ENCODE data around the gene MUC4. TPM values are rescaled to one million over a fixed set of nuclear protein-coding genes. Genes with fewer than 3 reads are reported as not detected.
"Not testable (repeated sequence)": the region's sequence is repeated elsewhere in the genome, so short reads cannot be mapped to it uniquely, and the experiment has no call there.

The MUC4 gene
- polyA plus RNA-seq, 3 donors, result 0.65 to 1.2 (median 0.83) TPM

DNA sequence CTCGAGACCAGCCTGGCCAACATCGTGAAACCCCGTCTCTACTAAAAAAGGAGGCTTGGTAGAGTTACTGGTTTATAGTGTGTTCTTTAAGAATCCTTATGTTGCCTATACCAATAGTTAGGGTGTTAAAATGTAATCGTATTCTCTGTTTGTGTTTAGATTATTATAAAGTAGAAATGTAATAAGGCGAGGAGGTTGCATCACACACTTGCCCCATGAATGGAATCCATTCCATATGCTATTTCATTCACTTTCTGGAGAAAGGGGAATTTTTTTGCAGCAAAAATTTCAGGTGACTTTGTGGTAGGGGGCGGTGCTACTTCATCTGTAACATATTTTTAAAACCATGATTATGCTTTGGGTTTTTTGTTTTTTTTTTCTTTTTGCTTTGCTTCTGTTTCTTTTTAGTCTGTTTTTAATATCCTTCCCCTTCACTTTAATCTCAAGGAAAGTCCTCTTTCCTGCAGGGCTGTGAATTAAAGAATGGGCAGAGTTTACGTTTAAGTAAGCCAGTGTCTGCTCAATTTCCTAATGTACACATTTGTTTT lies 33.0 kb upstream of the MUC4 start:
- no peak for DNase-seq (ENCODE audit: extremely low read depth in 1 of 11, low read depth in 9 of 11, low spot score in 4 of 11)

GRCh38 chr3:195839260-195840010 lies 27.7 kb upstream of the MUC4 start:
- no peak for DNase-seq (ENCODE audit: extremely low read depth in 1 of 11, low read depth in 9 of 11, low spot score in 4 of 11)

GRCh38 chr3:195838714-195839113 lies 27.0 kb upstream of the MUC4 start:
- no peak for DNase-seq (ENCODE audit: extremely low read depth in 1 of 11, low read depth in 9 of 11, low spot score in 4 of 11)

- no peak for DNase-seq (ENCODE audit: extremely low read depth in 1 of 11, low read depth in 9 of 11, low spot score in 4 of 11)
Observed at GRCh38 chr3:195836476-195837135, 24.9 kb upstream of the MUC4 start.

- no peak for DNase-seq (ENCODE audit: extremely low read depth in 1 of 11, low read depth in 9 of 11, low spot score in 4 of 11)
Observed at GRCh38 chr3:195835791-195836190, 24.1 kb upstream of the MUC4 start.

DNA sequence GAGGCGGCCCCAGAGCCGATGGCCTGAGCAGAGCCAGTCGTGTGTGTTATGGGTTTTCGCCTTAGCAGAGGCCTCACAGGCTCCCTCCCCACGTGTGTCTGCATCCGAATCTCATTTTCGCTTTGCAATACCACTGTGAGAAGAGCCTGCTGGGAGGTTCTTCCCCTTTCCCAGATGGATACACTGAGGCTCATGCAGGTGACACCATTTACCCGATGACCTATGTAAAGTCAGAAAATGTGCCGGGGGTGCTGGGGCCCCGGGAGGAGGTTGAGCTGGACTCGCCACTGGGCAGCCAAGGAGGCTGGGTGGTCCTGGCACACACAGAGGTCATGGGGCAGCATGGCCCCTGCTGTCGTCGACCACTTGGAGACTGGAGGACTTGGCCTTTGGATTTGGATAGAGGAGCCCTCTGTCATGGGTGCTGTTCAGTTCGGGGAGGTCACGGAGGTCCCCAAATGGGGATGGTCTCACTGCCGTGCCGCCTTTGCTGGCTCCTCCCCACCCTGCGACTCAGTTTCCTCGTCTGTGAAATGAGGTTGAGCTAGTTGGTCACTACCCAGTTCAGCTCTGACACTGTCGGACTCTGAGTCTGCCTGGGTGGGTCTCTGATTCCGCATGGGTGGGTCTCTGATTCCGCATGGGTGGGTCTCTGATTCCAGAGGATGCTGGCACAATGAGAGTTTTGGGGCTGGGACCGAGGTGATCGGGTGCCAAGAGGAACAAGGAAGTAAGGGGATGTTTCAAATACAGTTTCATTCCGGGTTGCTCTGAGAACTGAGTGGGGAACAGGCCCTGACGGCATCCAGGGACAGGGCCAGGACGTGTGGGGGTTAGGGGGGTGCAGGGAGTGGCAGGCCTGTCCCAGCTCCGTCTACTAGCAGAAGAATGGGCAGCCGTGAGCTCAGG lies 23.2 kb upstream of the MUC4 start:
- no peak for DNase-seq (ENCODE audit: extremely low read depth in 1 of 11, low read depth in 9 of 11, low spot score in 4 of 11)

DNA sequence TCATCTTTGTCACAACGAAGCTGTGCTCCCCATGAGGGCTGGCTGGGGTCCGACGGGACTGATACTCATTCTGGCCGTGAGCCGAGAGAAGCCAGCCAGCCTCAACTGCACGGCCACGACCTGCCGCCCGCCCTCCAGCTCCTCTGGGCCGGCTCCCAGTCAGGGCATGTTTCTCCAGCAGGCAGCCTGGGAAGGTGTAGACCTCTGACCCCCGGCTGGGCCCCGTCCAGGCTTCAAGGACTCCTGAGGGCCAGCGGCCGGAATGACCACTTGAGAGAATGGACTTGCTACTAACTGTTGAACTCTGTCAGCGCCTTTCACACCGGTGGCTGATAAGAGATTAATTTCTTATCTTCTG lies 18.1 kb upstream of the MUC4 start:
- DNase-seq (ENCODE audit: extremely low read depth in 1 of 11, low read depth in 9 of 11, low spot score in 4 of 11), result no peak

DNA sequence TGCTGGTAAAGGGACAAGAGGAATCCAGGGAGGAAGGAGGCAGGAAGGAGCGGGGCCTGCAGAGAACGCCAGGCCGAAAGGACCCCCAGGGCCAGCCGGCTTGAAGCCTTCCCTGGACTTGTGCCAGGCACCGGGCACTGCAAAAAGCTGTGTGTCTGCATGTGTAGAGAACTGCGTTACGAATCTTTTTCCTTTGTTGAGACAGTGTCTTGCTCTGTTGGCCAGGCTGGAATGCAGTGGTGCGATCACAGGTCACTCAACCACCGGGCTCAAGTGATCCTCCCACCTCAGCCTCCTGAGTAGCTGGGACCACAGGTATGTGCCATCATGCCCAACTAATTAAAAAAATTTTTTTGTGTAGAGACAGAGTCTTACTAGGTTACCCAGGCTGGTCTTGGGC lies 17.0 kb upstream of the MUC4 start:
- no peak for DNase-seq (ENCODE audit: extremely low read depth in 1 of 11, low read depth in 9 of 11, low spot score in 4 of 11)

DNA sequence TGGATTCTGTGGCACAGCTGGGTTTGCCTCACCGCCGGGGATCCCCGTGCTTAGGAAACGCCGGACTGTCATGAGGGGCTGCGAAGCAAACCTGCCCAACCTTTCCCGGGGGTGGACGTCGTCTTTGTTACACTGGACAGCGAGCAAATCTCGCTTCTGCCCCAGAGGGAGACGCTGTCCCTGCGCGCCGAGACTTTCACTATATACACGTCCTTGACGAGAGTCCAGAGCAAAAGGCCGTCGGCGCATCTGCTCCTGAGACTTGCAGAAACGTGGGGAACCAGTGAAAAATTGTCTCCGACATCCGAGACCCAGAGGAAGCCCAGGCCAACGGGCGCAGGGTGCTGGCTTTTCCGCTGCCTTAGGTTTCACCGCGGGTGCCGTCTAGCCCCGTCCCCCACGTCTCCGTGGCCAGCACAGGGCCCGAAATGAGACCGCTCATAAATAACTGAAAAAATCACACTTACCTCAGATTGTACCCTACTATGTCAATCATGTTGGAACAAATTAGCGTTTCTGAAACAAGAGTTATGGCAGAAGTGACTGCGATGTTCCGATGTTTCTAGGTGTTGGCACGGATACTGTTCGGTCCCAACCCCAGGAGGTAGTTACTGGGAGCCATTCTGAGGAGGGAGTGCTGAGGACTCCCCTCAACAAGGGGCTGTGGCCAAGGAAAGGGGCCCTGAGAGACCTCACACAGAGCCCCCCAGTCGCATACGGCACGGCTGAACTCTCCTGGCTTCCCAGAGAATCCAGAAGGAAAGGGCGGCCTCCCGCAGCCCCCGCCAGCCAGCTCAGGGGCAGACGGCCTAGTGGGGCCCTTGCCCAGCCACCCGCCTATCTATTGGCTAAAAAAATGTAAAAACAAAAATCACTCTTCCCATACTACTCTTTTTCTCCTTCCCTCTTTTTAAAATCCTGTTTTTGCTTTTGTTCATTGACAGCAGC lies 14.4 kb upstream of the MUC4 start:
- DNase-seq (ENCODE audit: extremely low read depth in 1 of 11, low read depth in 9 of 11, low spot score in 4 of 11), result no peak

DNA sequence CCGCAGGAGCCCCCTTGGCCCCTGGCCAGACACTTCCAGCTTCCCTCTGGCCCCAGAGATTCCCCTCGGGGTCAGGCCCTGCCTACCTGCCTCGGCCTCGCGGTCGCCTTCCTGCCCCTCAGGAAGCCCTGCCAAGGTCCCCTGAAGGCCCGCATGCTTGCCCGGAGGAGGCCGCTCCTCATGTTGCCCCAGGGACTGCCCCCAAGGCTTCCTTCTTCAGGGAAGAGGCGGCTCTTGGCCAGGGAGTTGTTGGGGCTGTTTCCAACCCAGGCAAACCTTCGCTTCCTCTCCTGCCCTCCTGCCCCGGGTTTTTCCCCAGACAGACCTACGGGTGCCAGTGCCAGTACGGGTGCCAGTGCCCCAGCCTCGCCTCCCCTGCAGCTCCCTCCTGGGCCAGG lies 13.5 kb upstream of the MUC4 start:
- no peak for DNase-seq (ENCODE audit: extremely low read depth in 1 of 11, low read depth in 9 of 11, low spot score in 4 of 11)

DNA sequence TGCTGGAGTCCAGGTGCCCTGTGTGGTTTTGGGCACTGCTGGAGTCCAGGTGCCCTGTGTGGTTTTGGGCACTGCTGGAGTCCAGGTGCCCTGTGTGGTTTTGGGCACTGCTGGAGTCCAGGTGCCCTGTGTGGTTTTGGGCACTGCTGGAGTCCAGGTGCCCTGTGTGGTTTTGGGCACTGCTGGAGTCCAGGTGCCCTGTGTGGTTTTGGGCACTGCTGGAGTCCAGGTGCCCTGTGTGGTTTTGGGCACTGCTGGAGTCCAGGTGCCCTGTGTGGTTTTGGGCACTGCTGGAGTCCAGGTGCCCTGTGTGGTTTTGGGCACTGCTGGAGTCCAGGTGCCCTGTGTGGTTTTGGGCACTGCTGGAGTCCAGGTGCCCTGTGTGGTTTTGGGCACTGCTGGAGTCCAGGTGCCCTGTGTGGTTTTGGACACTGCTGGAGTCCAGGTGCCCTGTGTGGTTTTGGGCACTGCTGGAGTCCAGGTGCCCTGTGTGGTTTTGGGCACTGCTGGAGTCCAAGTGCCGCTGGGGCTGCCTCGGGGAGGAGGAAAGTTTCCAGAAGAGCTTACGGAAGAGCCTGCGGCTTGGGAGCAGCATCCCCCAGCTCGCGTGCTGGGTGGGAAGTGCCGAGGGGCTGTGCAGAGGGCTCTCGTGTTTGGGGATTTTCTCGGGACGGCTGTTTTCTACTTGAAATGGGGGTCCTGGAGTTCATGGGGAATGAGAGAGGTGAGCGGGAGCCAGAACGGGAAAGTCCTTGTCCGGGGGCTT lies 12.9 kb upstream of the MUC4 start:
- not testable (repeated sequence) for DNase-seq (ENCODE audit: extremely low read depth in 1 of 11, low read depth in 9 of 11, low spot score in 4 of 11)

DNA sequence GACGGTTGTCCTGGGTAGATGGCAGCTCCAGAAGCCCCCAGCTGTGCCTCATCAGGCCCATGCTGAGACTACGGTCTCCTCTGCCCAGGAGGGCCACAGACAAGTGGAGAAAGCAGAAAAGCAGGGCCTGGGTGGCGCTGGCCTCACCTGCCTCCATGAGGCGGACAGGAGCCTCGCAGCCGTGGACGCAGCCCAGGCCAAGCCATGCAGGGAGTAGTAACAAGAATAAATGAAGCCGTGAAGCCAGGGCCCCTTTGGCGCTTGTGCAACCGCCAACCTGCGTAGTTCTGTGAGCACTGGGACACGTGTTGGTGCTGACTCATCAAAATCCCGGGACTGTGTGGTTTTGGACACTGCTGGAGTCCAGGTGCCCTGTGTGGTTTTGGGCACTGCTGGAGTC lies 12.3 kb upstream of the MUC4 start:
- no peak for DNase-seq (ENCODE audit: extremely low read depth in 1 of 11, low read depth in 9 of 11, low spot score in 4 of 11)

DNA sequence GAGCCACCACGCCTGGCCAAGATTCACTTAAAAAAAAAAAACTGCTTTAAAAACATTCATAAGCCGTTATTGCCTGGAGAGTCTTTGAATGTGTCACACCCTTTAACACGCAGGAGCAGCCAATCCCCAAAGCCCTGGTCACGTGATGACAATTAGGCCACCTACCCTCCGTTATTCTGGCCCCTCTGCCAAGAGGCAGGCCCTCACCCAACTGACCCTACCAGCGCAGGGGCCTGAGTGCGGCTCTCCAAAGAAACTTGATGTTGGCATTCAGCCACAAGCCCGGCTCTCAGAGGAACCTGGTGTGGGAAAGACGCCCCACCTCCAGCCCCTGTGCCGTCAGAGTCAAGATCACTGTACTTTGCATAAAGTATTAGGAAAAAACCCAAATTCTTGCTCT lies 11.6 kb upstream of the MUC4 start:
- DNase-seq (ENCODE audit: extremely low read depth in 1 of 11, low read depth in 9 of 11, low spot score in 4 of 11), result no peak

- no peak for DNase-seq (ENCODE audit: extremely low read depth in 1 of 11, low read depth in 9 of 11, low spot score in 4 of 11)
Observed at GRCh38 chr3:195822131-195822696, 10.5 kb upstream of the MUC4 start.

- no peak for DNase-seq (ENCODE audit: extremely low read depth in 1 of 11, low read depth in 9 of 11, low spot score in 4 of 11)
Observed at GRCh38 chr3:195821403-195822130, 9.8 kb upstream of the MUC4 start.

GRCh38 chr3:195820901-195821300 lies 9.2 kb upstream of the MUC4 start:
- DNase-seq (ENCODE audit: extremely low read depth in 1 of 11, low read depth in 9 of 11, low spot score in 4 of 11), result no peak

DNA sequence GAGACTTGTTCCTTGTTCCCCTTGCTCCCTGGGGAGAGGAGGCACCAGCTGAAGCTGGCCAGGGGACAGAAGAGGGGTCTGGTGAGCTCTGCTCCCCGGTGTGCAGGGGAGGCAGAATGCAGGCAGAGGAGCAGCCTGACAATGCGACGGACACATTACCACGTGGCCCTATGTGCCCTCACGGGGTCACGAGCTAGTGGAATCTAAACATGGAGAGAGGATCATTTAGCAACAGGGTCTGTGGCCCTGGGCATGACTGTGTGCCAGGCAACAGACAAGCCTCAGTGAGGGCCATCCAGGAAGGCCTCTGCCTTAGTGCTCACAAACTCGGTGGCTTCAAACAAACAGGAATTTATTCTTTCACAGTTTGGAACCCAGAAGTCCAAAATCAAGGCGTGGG lies 8.5 kb upstream of the MUC4 start:
- DNase-seq (ENCODE audit: extremely low read depth in 1 of 11, low read depth in 9 of 11, low spot score in 4 of 11), result no peak
